Activated CD8-positive, alpha-beta memory T cell treated with anti-CD3 and anti-CD28 coated beads, Interleukin-2, amount 10 ng/mL, durations not matched to agents 7 days and 5 days (primary cell): ENCODE results near the gene TSPAN18. TPM values are rescaled to one million over a fixed set of nuclear protein-coding genes. Genes with fewer than 3 reads are reported as not detected.

Experiments
- ATAC-seq: fragments of 150-1000 bp; cut with Tn5 transposase; one replicate; pipeline ENCODE4 v1.10.0; 2021; ENCODE audit warnings: moderate library complexity
- CTCF ChIA-PET: fragments of 350-600 bp; sonication (Branson Sonifier 250); formaldehyde crosslinking; loops from one replicate; lab custom pipeline; 2021; ENCODE audit warnings: antibody characterized with exemption; lab: Charles Lee
- DNase-seq: peaks from one replicate; pipeline ENCODE4 v3.0.0-alpha.2; 2020
- H3K27ac Mint-ChIP-seq: one replicate; pipeline ENCODE4 v1.8.0; 2021; ENCODE audit warnings: mild to moderate bottlenecking, mixed read lengths
- H3K27me3 Mint-ChIP-seq: one replicate; pipeline ENCODE4 v1.8.0; 2021; ENCODE audit warnings: mixed read lengths
- H3K36me3 Mint-ChIP-seq: one replicate; pipeline ENCODE4 v1.8.0; 2021; ENCODE audit warnings: mild to moderate bottlenecking, mixed read lengths
- H3K4me1 Mint-ChIP-seq: one replicate; pipeline ENCODE4 v1.8.0; 2021; ENCODE audit warnings: mixed read lengths
- H3K4me3 Mint-ChIP-seq: one replicate; pipeline ENCODE4 v1.8.0; 2021; ENCODE audit warnings: mild to moderate bottlenecking, moderate library complexity, mixed read lengths
- H3K9me3 Mint-ChIP-seq: one replicate; pipeline ENCODE4 v1.8.0; 2022; ENCODE audit warnings: low read depth, mixed read lengths
- total RNA-seq, 2 experiments: library from RNA; stranded (reverse); gene quantifications; one replicate each; pipeline ENCODE4 v1.2.3, GENCODE V29; 2021

Gene TSPAN18
- total RNA-seq, 2 experiments from 2014 or later = 3.8 to 6.1 TPM

DNA sequence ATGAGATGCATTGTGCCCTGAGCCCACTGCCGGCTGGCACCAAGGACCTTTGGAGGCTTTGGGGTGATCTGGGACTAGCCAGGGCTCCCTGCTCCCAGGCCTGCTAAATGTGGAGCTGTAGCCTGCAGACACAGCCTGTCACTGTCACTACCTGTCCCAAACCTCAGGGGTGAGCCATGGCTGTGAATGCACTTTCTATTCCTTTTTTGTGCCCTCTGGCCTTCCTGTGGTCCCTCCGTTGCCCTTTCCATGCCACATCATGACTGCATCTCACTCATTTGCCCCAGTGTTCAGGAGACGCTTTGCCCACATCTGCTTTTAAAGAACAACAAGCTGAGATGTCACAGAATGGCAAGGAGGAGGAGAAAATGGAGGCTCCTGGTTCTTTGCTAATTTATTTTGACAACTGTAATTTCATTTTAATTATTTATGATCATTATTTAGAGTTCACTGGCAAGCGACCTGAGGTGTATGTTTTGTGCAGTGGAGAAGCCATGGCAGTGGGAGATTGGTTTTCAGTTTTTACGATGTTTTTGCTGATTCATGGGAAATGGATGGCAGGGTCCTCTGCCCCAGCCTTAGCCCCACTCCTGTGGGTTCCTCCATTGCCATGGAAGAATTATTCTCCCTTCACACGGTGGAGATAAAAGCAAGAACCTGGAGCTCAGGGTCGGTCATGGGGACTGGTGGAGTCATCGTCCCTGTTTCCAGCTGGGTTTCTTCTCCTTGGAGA lies 69.2 kb downstream of the TSPAN18 start:
- Mint-ChIP-seq H3K36me3 (no peaks in the 10 kb centered on the region), H3K4me3 (no peak overlapping the region), H3K9me3 (no peaks in the 10 kb centered on the region), H3K27ac (no peak overlapping the region), H3K4me1 (no peaks in the 10 kb centered on the region), H3K27me3 (no peaks in the 10 kb centered on the region)
- ATAC-seq (no peak), DNase-seq (no peak)
- CTCF ChIA-PET = no interaction called here

DNA sequence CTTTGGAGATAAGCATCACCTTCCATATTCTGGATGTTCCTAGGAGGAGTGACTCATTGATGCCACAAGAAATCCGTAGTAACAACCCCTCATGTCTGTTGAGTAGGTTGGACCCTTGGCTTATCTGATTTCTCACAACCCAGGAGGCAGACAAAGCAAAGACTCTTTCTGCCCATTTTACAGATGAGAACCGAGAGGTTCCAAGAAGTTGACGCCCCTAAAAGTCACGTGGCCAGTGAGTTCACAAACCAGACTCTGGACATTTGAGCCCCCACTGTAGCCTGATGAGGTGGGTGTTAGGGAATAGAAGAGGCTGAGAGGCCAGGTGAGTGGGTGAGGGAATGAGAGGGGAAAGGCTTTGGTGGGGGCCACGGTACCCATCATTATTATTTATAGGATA lies 70.3 kb downstream of the TSPAN18 start:
- Mint-ChIP-seq H3K36me3 (no peaks in the 10 kb centered on the region), H3K4me1 (no peaks in the 10 kb centered on the region), H3K4me3 (no peak overlapping the region), H3K9me3 (no peaks in the 10 kb centered on the region), H3K27me3 (no peaks in the 10 kb centered on the region), H3K27ac (no peak overlapping the region)
- CTCF ChIA-PET = no interaction called here
- DNase-seq (no peak), ATAC-seq (no peak)

DNA sequence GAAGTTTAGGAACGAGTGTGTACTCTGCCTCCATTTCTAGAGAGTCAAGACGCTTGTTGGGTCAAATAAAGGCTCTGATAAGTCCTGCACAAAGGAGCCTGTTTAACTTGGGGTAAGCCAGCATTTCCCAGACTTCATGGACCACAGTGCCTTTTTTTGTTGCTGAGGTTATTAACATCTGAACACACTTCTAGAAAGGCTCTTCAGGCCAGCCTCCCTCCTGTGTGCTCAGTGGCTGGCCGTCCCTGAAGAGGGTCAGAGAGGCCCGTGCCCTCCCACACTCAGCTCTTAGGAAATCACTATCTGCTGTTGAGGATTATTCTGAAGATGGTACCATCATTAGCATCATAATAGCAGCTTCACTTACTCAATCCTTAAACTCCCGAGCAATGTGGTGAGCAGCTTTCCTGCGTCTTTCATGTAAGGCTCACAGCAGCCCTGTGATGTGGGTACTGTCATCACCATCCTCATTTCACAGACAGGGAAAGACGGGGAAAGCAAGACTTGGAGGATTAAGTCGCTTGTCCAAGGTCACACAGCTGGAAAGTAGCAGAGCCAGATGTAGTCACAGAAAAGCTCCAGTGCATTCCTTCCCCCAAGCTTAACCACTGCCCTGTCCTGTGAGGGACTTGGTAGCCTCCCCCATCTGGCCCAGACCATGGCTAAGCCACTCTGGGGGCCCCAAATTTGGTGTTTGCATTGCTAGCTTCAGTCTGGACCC lies 71.3 kb downstream of the TSPAN18 start:
- H3K4me1 Mint-ChIP-seq = no peaks in the 10 kb centered on the region
- DNase-seq (no peak), ATAC-seq (no peak)
- CTCF ChIA-PET = interaction anchor here (1.0 to 1.2 kb wide), 2 partner anchors 11 to 113 kb away, joined by 3 read pairs; no protein-coding TSS in a partner anchor
- H3K36me3 Mint-ChIP-seq = no peaks in the 10 kb centered on the region
- no peak overlapping the region for H3K4me3 Mint-ChIP-seq
- H3K27ac Mint-ChIP-seq = no peak overlapping the region
- no peaks in the 10 kb centered on the region for H3K9me3 Mint-ChIP-seq
- H3K27me3 Mint-ChIP-seq = peaks cover 4% of the 10 kb centered on the region

DNA sequence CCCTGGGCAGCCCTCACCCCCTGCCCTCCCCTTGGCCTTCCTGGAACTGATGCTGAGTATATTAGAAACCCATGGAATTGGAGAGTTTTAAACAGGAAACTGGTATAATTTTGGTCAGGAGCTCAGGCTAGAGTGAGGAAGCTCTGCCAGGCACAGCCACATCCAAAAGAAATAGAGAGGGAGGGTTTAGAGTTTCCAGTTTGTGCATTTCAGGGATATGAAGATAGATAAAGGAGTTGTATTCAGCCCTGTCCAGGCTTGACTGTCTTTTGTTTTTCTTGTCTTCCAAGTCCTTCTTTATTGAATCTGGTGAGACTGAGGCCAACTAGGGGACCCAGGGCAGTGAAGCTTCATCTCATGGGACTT lies 71.8 kb downstream of the TSPAN18 start:
- Mint-ChIP-seq H3K27me3 (peaks cover 9% of the 10 kb centered on the region), H3K27ac (no peak overlapping the region), H3K4me1 (no peaks in the 10 kb centered on the region), H3K4me3 (no peak overlapping the region), H3K9me3 (no peaks in the 10 kb centered on the region), H3K36me3 (no peaks in the 10 kb centered on the region)
- no peak for ATAC-seq
- DNase-seq = no peak
- CTCF ChIA-PET = interaction anchor here (1.0 to 1.2 kb wide), 2 partner anchors 11 to 113 kb away, joined by 3 read pairs; no protein-coding TSS in a partner anchor

DNA sequence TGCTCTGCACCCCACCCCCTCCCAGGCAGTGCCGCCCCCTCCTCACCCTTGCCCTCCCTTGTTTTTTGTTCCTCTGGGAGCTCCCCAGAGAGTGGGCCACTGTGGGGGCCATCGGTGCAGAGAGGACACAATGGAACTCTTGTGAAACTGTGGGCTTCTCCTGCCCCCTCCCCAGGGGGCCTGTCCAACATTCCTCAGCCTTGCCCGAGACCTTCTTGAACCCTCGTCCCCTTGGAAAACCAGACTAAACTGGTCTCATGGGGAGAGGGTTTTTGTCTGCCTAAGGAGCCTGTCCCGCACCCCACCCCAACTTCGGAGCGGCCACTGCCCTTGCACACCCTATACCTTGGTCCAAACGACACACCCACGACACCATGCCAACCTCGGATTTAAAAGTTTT lies 72.2 kb downstream of the TSPAN18 start:
- no peaks in the 10 kb centered on the region for H3K4me1 Mint-ChIP-seq
- ATAC-seq (no peak), DNase-seq (no peak)
- no peak overlapping the region for H3K4me3 Mint-ChIP-seq
- H3K27me3 Mint-ChIP-seq = peaks cover 10% of the 10 kb centered on the region
- no peak overlapping the region for H3K27ac Mint-ChIP-seq
- no peaks in the 10 kb centered on the region for H3K36me3 Mint-ChIP-seq
- CTCF ChIA-PET = interaction anchor here (1.0 kb wide), 1 partner anchor 112 kb away, joined by 3 read pairs; no protein-coding TSS in a partner anchor
- no peaks in the 10 kb centered on the region for H3K9me3 Mint-ChIP-seq

DNA sequence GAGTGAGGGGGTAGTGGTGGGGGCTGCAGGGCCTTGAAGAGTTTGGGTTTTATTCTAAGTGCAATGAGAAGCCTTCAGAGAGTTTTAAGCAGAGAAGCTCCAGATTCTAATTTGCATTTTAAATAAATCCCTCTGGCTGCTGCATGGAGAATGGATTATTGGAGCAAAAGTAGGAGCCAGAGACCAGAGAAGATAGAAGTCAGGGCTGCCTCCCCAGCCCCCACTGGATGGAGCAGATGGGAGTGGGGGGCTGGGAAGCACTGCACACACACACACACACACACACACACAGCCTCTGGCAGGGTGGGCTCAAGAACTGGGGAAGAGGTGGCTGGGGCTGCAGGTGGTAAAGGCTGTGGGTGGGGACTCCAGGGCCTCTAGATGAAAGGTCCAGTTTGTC lies 75.6 kb downstream of the TSPAN18 start:
- ATAC-seq = no peak

DNA sequence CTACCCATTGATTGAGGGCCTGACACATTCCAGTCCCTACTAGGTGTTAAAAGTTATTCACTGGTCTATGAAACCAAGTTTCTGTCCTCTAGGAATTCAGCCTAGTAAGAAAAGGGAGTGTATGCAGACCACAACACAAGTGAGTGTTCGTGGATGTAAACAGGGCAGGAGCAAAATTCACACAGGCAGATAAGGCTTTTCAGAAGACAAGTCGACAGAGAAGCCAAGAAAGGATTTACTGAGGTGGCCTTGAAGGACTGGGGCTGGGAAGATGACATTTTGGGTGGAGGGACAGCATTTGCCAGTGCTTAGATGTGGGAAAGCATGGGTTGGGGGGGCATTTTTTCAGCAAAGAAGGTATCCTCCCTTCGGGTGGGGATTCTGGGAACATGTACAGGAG lies 76.2 kb downstream of the TSPAN18 start:
- ATAC-seq (no peak), DNase-seq (no peak)
- no peak overlapping the region for H3K4me3 Mint-ChIP-seq
- H3K9me3 Mint-ChIP-seq = no peaks in the 10 kb centered on the region
- no peaks in the 10 kb centered on the region for H3K4me1 Mint-ChIP-seq
- CTCF ChIA-PET = no interaction called here
- H3K36me3 Mint-ChIP-seq = no peaks in the 10 kb centered on the region
- peaks cover 10% of the 10 kb centered on the region for H3K27me3 Mint-ChIP-seq
- H3K27ac Mint-ChIP-seq = no peak overlapping the region

More for the DNA sequence above, 75.6 kb downstream of the TSPAN18 start:
- Mint-ChIP-seq H3K4me1 (no peaks in the 10 kb centered on the region), H3K4me3 (no peak overlapping the region), H3K27ac (no peak overlapping the region), H3K27me3 (peaks cover 10% of the 10 kb centered on the region), H3K9me3 (no peaks in the 10 kb centered on the region), H3K36me3 (no peaks in the 10 kb centered on the region)
- CTCF ChIA-PET = no interaction called here
- no peak for DNase-seq

DNA sequence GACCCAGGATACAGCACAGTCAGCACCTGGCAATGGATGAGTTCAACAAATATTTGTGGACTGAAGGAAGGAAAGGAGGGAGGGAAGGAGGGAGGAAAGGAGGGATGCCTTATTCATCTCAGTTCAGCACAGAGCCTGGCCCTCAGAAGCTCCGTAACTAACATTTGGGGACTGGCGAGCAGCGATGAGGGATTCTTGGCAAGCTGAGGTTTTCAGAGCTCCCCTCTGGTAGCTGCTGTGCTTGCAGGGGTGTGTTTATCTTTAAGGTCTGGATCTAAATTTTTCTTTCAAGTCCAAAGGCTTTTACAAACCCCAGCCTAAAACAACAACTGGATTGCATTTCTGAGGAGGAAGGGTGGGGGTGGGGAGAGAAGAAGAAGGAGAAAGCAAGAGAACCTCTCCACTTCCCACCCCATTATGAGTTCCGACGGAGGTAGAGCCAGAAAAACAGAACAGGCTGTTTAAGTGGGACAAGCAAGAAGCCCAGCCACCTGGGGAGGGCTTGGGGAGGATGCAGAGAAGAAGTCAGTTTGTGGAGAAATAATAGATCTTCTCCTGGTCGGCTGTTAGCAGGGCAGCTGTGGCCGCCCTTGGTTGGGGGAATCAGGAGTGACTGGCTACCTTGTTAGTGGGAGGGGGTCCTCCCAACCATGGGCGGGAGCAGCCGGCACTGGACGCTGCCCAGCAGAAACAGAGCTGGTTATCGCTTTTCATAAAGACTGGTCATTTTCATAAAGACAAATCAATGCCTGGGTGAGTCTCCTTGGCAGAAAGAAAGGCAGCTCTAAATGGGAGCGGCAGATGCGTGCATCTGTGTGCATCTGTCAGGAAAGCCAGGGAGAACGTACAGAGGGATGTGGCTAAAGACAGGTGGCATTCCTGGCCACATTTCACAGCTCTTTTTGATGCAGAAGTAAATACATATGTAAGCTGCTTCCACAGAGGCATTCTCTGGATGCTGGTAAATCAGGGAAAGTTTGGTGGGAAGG lies 78.0 kb downstream of the TSPAN18 start:
- CTCF ChIA-PET = interaction anchor here (0.6 to 1.2 kb wide), 2 partner anchors 122 to 639 kb away, joined by 3 to 4 read pairs; no protein-coding TSS in a partner anchor
- H3K4me3 Mint-ChIP-seq = no peak overlapping the region
- no peaks in the 10 kb centered on the region for H3K9me3 Mint-ChIP-seq
- DNase-seq (no peak), ATAC-seq (no peak)
- H3K27ac Mint-ChIP-seq = no peak overlapping the region
- no peaks in the 10 kb centered on the region for H3K36me3 Mint-ChIP-seq
- H3K27me3 Mint-ChIP-seq = peaks cover 10% of the 10 kb centered on the region
- no peaks in the 10 kb centered on the region for H3K4me1 Mint-ChIP-seq

DNA sequence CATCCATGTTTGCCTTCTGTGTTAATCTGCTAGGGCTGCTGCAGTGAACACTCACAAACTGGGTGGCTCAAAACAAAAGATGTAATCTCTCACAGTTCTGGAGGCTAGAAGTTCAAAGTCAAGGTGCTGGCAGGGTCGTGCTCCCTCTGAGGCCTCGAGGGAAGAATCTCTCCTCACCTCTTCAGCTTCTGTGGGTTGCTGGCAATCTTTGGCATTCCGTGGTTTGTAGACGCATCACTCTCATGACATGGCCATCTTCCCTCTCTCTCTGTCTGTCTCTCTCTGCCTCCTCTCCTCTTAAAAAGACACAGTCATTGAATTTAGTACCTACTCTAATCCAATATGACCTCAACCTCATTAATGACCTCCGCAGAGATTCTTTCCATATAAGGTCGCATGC lies 78.8 kb downstream of the TSPAN18 start:
- peaks cover 14% of the 10 kb centered on the region for H3K27me3 Mint-ChIP-seq
- no peak for DNase-seq
- H3K36me3 Mint-ChIP-seq = no peaks in the 10 kb centered on the region
- CTCF ChIA-PET = no interaction called here
- ATAC-seq = no peak
- H3K4me1 Mint-ChIP-seq = no peaks in the 10 kb centered on the region
- no peak overlapping the region for H3K4me3 Mint-ChIP-seq
- no peaks in the 10 kb centered on the region for H3K9me3 Mint-ChIP-seq
- H3K27ac Mint-ChIP-seq = no peak overlapping the region

DNA sequence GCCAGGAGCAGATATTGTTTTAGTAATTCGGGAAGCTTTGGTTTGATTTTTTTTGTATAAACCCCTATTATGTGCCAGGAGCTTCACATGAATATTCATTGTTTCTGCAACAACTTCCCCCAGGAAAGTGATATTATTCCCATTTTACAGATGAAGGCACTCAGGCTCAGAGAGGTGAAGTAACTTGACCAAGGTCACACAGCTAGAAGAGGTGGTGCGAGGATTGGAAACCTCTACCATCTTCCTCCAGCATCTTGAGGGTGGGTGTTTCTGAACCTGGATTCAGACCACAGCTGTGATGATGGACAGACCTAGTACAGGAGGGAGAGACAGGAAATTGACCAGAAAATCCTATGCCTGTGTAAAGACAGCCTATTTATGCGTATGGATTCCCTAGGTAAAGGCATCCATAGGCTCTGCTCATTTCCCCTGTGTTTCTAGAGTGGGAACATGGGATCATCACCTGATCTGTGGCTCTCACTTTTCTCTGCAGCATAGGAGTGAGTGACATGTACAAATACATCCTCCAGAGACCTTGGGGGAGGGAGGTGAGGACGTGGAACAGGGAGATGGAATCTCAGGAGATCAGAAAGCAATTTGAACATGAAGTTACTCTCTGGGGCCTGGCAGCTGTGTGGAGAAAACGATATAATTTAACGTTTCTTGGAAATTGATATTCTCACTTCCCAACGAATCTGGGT lies 81.4 kb downstream of the TSPAN18 start:
- Mint-ChIP-seq H3K36me3 (no peaks in the 10 kb centered on the region), H3K4me3 (no peak overlapping the region), H3K4me1 (peaks cover 7% of the 10 kb centered on the region), H3K27ac (no peak overlapping the region), H3K27me3 (peaks cover 12% of the 10 kb centered on the region), H3K9me3 (no peaks in the 10 kb centered on the region)
- no peak for DNase-seq
- ATAC-seq = no peak
- CTCF ChIA-PET = no interaction called here

DNA sequence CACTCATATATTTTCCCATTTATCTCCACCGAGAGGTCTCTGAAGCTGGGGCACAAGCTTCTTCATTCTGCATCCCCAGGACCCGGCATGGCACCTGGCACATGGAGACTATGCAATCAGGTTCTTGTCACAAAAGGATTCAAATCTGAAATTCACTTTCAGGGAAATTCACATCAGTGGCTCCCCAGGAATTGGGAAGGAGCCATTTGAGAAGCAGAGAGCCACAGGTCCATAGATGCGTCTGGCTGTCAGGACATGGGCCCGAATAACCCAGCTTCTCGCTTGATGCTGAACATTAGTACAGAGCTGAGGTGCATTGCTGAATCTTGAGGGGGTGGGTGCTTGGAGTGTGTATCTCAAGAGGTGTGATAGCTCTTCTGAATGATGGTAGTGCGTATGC lies 82.5 kb downstream of the TSPAN18 start:
- peaks cover 7% of the 10 kb centered on the region for H3K4me1 Mint-ChIP-seq
- CTCF ChIA-PET = no interaction called here
- H3K27ac Mint-ChIP-seq = no peak overlapping the region
- no peaks in the 10 kb centered on the region for H3K36me3 Mint-ChIP-seq
- ATAC-seq (no peak), DNase-seq (no peak)
- no peak overlapping the region for H3K4me3 Mint-ChIP-seq
- peaks cover 7% of the 10 kb centered on the region for H3K27me3 Mint-ChIP-seq
- H3K9me3 Mint-ChIP-seq = no peaks in the 10 kb centered on the region

DNA sequence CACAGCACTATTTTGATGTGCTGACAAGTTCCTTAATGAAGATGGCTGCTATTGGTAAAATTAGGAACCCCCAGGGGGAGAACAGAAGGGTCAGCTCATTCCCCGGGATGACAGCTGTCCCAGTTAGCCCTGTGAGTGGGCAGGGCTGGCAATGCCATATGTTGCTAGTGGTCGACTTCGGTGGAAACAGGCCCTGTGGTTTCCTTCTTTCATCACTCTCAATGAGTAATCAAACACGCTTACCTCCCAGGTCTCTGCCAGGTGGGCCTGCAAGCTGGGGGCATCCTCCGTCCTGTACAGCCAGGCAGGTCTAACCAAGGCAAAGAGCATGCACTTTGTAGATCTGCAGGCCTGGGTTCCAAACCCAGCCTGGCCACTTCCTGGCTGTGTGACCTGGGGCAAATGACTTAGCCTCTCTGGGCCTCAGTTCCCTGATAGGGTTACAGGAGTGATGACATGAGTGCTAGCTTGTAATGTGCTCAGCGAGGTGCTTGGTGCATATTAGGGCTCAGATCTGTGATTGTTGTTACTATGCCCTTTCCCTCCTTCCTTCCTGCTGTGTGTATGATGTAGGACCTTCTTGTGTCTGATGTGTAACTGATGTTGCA lies 85.2 kb downstream of the TSPAN18 start:
- H3K4me3 Mint-ChIP-seq = no peak overlapping the region
- no peaks in the 10 kb centered on the region for H3K36me3 Mint-ChIP-seq
- H3K27me3 Mint-ChIP-seq = peaks cover 7% of the 10 kb centered on the region
- H3K27ac Mint-ChIP-seq = no peak overlapping the region
- no peaks in the 10 kb centered on the region for H3K9me3 Mint-ChIP-seq
- H3K4me1 Mint-ChIP-seq = peaks cover 7% of the 10 kb centered on the region
- DNase-seq (no peak), ATAC-seq (no peak)
- CTCF ChIA-PET = no interaction called here
